ENCODE data around the gene ABCC8. TPM values are rescaled to one million over a fixed set of nuclear protein-coding genes. Genes with fewer than 3 reads are reported as not detected.

Gene ABCC8
- total and polyA plus RNA-seq, 2 of the 8 experiments (the other 6 are each of a cell fraction or from before 2014, with no cell fraction given) = 3.7 to 4.9 TPM

GRCh38 chr11:17397311-17398002, 79.2 kb downstream of the ABCC8 start (continued):
- TF ChIP-seq NANOG (IDR thresholded peaks at IDR 0.05; ENCODE audit: insufficient read depth, low read depth, low read length, poor library complexity, severe bottlenecking) (no peak), SP4 (IDR thresholded peaks at IDR 0.05; ENCODE audit: low read length) (no peak)
